ENCODE results near the gene SHROOM4.

DNA sequence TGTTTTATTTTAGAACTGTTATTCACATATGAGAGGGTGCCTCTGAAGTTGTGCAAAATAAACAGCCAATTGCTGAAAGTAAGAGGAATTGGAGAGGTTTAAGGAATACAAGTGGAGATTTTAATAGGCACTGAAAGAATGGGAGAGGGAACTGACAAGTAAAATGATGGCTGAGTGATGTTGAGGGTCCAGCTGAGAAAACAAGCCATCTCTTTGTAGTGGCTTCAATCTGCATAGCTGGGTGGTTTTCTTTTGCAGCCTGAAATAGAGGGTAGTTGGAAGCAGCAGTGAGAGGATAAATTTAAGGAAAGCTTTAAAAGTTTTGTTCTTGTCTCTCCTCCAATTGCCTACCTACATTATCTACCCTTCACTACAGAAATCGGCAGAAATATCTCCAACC is 236.7 kb downstream of the SHROOM4 start:
- TF ChIP-seq, protein P1, sequence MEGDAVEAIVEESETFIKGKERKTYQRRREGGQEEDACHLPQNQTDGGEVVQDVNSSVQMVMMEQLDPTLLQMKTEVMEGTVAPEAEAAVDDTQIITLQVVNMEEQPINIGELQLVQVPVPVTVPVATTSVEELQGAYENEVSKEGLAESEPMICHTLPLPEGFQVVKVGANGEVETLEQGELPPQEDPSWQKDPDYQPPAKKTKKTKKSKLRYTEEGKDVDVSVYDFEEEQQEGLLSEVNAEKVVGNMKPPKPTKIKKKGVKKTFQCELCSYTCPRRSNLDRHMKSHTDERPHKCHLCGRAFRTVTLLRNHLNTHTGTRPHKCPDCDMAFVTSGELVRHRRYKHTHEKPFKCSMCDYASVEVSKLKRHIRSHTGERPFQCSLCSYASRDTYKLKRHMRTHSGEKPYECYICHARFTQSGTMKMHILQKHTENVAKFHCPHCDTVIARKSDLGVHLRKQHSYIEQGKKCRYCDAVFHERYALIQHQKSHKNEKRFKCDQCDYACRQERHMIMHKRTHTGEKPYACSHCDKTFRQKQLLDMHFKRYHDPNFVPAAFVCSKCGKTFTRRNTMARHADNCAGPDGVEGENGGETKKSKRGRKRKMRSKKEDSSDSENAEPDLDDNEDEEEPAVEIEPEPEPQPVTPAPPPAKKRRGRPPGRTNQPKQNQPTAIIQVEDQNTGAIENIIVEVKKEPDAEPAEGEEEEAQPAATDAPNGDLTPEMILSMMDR (IDR thresholded peaks at IDR 0.05): no peak
- no peak for TF ChIP-seq POLR2A (IDR thresholded peaks at IDR 0.05)
- no peak for TF ChIP-seq EP300 (IDR thresholded peaks at IDR 0.05)
